NCI-H226 (cell line): ENCODE data around the gene AKAP13.

Source experiments
- DNase-seq: peaks from one replicate; pipeline ENCODE4 v3.0.0-alpha.2; 2015

AKAP13 gene

GRCh38 chr15:85604194-85604593 is 223.8 kb downstream of the AKAP13 start:
- DNase-seq = no peak

- DNase-seq = no peak
Observed at GRCh38 chr15:85606738-85607137, 226.3 kb downstream of the AKAP13 start.

- DNase-seq = no peak
Observed at GRCh38 chr15:85607141-85607806, 226.9 kb downstream of the AKAP13 start.

- peak; percentile 85 for DNase-seq
Observed at GRCh38 chr15:85607842-85608241, 227.4 kb downstream of the AKAP13 start.

- DNase-seq = no peak
Observed at GRCh38 chr15:85609492-85609891, 229.1 kb downstream of the AKAP13 start.

- DNase-seq = no peak
Observed at GRCh38 chr15:85611361-85611760, 231.0 kb downstream of the AKAP13 start.

GRCh38 chr15:85614059-85614458 is 233.7 kb downstream of the AKAP13 start:
- no peak for DNase-seq

GRCh38 chr15:85615930-85616329 is 235.5 kb downstream of the AKAP13 start:
- no peak for DNase-seq

GRCh38 chr15:85616549-85617110 is 236.2 kb downstream of the AKAP13 start:
- no peak for DNase-seq

- no peak for DNase-seq
Observed at GRCh38 chr15:85618228-85618505, 237.8 kb downstream of the AKAP13 start.

- DNase-seq = peak; percentile 96
Observed at GRCh38 chr15:85618956-85619491, 238.6 kb downstream of the AKAP13 start.

GRCh38 chr15:85619992-85620689 is 239.7 kb downstream of the AKAP13 start:
- no peak for DNase-seq

- no peak for DNase-seq
Observed at GRCh38 chr15:85620690-85621049, 240.3 kb downstream of the AKAP13 start.

- no peak for DNase-seq
Observed at GRCh38 chr15:85621094-85621493, 240.7 kb downstream of the AKAP13 start.

GRCh38 chr15:85622221-85622831 is 241.9 kb downstream of the AKAP13 start:
- DNase-seq = peak; percentile 19

GRCh38 chr15:85623315-85624049 is 243.1 kb downstream of the AKAP13 start:
- DNase-seq = peak; percentile 35

GRCh38 chr15:85624291-85624801 is 243.9 kb downstream of the AKAP13 start:
- no peak for DNase-seq

GRCh38 chr15:85625166-85625830 is 244.9 kb downstream of the AKAP13 start:
- no peak for DNase-seq

- DNase-seq = no peak
Observed at GRCh38 chr15:85625856-85626255, 245.5 kb downstream of the AKAP13 start.

GRCh38 chr15:85627213-85627935 is 247.0 kb downstream of the AKAP13 start:
- DNase-seq = no peak

GRCh38 chr15:85630311-85630710 is 249.9 kb downstream of the AKAP13 start:
- no peak for DNase-seq

GRCh38 chr15:85631018-85631417 is 250.6 kb downstream of the AKAP13 start:
- no peak for DNase-seq
